Osteoblast (primary cell): ENCODE measurements around the gene MTMR1. TPM values are rescaled to one million over a fixed set of nuclear protein-coding genes. Genes with fewer than 3 reads are reported as not detected.

Experiments
- DNase-seq: peaks from one replicate; pipeline ENCODE4 v3.0.0; 2011; ENCODE audit warnings: low spot score, mixed read lengths; ENCODE audit not compliant: insufficient read length; ENCODE audit errors: missing footprints
- H2AFZ ChIP-seq: 2 replicates; pipeline ENCODE4 v1.6.0; 2011; ENCODE audit warnings: mild to moderate bottlenecking, low read length
- H3K27ac ChIP-seq: 2 replicates; pipeline ENCODE4 v1.5.1; 2011; ENCODE audit warnings: mild to moderate bottlenecking, low read depth, low read length, moderate library complexity
- H3K27me3 ChIP-seq: 2 replicates; pipeline ENCODE4 v1.6.0; 2012; ENCODE audit warnings: mild to moderate bottlenecking, control low read depth, inconsistent platforms, low read length, moderate library complexity; ENCODE audit not compliant: insufficient read depth
- H3K36me3 ChIP-seq: 2 replicates; pipeline ENCODE4 v1.5.1; 2011; ENCODE audit warnings: mild to moderate bottlenecking, low read length, control low read depth, moderate library complexity; ENCODE audit not compliant: insufficient read depth
- H3K4me1 ChIP-seq: 2 replicates; pipeline ENCODE4 v1.5.1; 2011; ENCODE audit warnings: mild to moderate bottlenecking, low read length, control low read depth, moderate library complexity; ENCODE audit not compliant: insufficient read depth
- H3K4me2 ChIP-seq: 2 replicates; pipeline ENCODE4 v1.6.0; 2011; ENCODE audit warnings: mild to moderate bottlenecking, low read length; ENCODE audit not compliant: insufficient read depth
- H3K4me3 ChIP-seq: fragments of 200-600 bp; sonication (generic); 3 replicates; pipeline ENCODE4 v1.5.1; 2012; ENCODE audit warnings: mild to moderate bottlenecking, low read length, inconsistent platforms; ENCODE audit not compliant: insufficient read depth
- H3K79me2 ChIP-seq: 2 replicates; pipeline ENCODE4 v1.6.0; 2012; ENCODE audit warnings: mild to moderate bottlenecking, low read length, control low read depth, inconsistent platforms; ENCODE audit not compliant: insufficient read depth
- H3K9me3 ChIP-seq: 2 replicates; pipeline ENCODE4 v1.5.1; 2011; ENCODE audit warnings: low read depth, low read length, control low read depth
- H4K20me1 ChIP-seq: 2 replicates; pipeline ENCODE4 v1.6.0; 2012; ENCODE audit warnings: mild to moderate bottlenecking, low read length, control low read depth; ENCODE audit not compliant: insufficient read depth
- total RNA-seq: library from RNA; depleted of rRNA; stranded (reverse); fragments of >200 nt; gene quantifications from 2 replicates; pipeline ENCODE4 v1.2.3, GENCODE V29; 2012
- TF ChIP-seq, protein P1 (sequence below): IDR thresholded peaks from 2 replicates; pipeline ENCODE4 v1.5.1; 2011; ENCODE audit warnings: mild to moderate bottlenecking, low read depth, low read length, moderate library complexity; ENCODE audit errors: extremely low read depth

MTMR1 gene
- total RNA-seq, 1 donor: 17.0 TPM

GRCh38 chrX:150761176-150761818 is 68.1 kb downstream of the MTMR1 start:
- no peak overlapping the region for H3K4me3 ChIP-seq
- H3K36me3 ChIP-seq: no peaks in the 10 kb centered on the region
- H3K79me2 ChIP-seq: no peaks in the 10 kb centered on the region
- H3K9me3 ChIP-seq: no peaks in the 10 kb centered on the region
- DNase-seq: no peak
- H4K20me1 ChIP-seq: no peaks in the 10 kb centered on the region
- H2AFZ ChIP-seq: no peak overlapping the region
- no peak overlapping the region for H3K4me2 ChIP-seq
- TF ChIP-seq, protein P1, sequence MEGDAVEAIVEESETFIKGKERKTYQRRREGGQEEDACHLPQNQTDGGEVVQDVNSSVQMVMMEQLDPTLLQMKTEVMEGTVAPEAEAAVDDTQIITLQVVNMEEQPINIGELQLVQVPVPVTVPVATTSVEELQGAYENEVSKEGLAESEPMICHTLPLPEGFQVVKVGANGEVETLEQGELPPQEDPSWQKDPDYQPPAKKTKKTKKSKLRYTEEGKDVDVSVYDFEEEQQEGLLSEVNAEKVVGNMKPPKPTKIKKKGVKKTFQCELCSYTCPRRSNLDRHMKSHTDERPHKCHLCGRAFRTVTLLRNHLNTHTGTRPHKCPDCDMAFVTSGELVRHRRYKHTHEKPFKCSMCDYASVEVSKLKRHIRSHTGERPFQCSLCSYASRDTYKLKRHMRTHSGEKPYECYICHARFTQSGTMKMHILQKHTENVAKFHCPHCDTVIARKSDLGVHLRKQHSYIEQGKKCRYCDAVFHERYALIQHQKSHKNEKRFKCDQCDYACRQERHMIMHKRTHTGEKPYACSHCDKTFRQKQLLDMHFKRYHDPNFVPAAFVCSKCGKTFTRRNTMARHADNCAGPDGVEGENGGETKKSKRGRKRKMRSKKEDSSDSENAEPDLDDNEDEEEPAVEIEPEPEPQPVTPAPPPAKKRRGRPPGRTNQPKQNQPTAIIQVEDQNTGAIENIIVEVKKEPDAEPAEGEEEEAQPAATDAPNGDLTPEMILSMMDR: no peak
- no peaks in the 10 kb centered on the region for H3K4me1 ChIP-seq
- no peaks in the 10 kb centered on the region for H3K27me3 ChIP-seq
- no peak overlapping the region for H3K27ac ChIP-seq

- Histone ChIP-seq H3K36me3 (no peaks in the 10 kb centered on the region), H3K27me3 (no peaks in the 10 kb centered on the region), H3K4me3 (no peak overlapping the region), H4K20me1 (no peaks in the 10 kb centered on the region), H2AFZ (no peak overlapping the region), H3K79me2 (no peaks in the 10 kb centered on the region), H3K9me3 (no peaks in the 10 kb centered on the region), H3K4me1 (no peaks in the 10 kb centered on the region), H3K27ac (no peak overlapping the region), H3K4me2 (no peak overlapping the region)
- peak; percentile 66 for DNase-seq
- TF ChIP-seq, protein P1: no peak
These were observed 68.6 kb downstream of the MTMR1 start for GRCh38 chrX:150761819-150762216.

DNA sequence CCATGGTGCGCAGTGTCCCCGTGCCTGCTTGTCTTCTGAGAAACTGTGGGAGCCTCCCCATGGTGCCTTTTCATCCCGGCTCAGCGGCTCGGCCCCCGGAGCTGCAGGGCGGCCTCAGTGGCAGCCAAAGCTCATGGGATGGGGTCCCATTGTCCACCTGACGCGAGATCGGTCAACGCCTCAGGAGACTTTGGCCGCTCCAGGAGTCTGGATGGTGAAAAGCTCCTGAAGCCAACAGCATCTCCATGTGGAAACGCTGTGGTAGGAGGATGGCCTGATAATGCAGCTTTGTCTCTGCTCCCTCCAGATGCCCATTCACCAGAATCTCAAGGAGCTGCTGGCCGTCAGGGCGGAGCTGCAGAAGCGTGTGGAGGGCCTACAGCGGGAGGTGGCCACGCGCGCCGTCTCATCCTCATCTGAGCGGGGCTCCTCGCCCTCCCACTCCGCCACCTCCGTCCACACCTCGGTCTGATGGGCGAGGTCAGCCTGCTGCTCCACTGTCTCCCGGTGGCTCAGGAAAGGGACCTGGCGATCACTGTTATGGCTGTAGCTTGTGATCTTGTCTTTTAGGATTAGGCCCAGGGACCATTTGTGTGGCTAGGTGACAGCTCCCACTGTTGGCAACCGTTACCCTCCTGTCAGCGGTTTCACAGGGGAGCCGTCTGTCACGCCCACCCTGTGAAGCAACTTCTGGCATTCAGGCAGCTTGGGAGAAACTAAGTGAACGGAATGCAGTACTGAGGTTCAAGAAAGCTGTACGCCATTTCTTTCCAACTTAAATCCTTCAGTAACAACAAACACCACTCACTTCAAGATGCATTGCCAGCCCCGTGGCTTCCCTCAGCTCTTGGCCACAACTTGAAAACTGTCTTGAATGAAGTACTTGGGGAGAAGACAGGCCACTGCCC is 69.3 kb downstream of the MTMR1 start:
- no peak overlapping the region for H3K27ac ChIP-seq

More for the DNA sequence above, 69.3 kb downstream of the MTMR1 start:
- no peak overlapping the region for H3K4me2 ChIP-seq
- H3K79me2 ChIP-seq: no peaks in the 10 kb centered on the region
- peaks cover 4% of the 10 kb centered on the region for H3K4me1 ChIP-seq
- DNase-seq: peak; percentile 73
- no peaks in the 10 kb centered on the region for H3K27me3 ChIP-seq
- TF ChIP-seq, protein P1: no peak
- H2AFZ ChIP-seq: no peak overlapping the region
- H4K20me1 ChIP-seq: no peaks in the 10 kb centered on the region
- H3K36me3 ChIP-seq: no peaks in the 10 kb centered on the region
- no peak overlapping the region for H3K4me3 ChIP-seq
- H3K9me3 ChIP-seq: no peaks in the 10 kb centered on the region
